Lower leg skin (tissue), 3 donors: Measurements from ENCODE around the gene CALN1.

Experiments used
- CTCF ChIP-seq, 3 donors: fragments of 450-650 bp; IDR thresholded peaks; one replicate each; pipeline ENCODE4 v1.5.1; 2016; ENCODE audit warnings: antibody characterized with exemption in 3 of 3, mild to moderate bottlenecking in 3 of 3, moderate library complexity in 2 of 3
- POLR2A ChIP-seq, 2 donors: fragments of 450-650 bp; IDR thresholded peaks; one replicate each; pipeline ENCODE4 v1.6.1; 2016 to 2017; ENCODE audit warnings: antibody characterized with exemption in 2 of 2, mild to moderate bottlenecking in 1 of 2, moderate library complexity in 1 of 2

GRCh38 chr7:71761336-71761735, 650.8 kb downstream of the CALN1 start:
- TF ChIP-seq CTCF (IDR thresholded peaks at IDR 0.05) = no peak
- TF ChIP-seq POLR2A (IDR thresholded peaks at IDR 0.05) = no peak
